GM12878 (cell line): ENCODE results near the gene GOPC.

Source experiments
- CEBPB ChIP-seq, 2 experiments: fragments of 150-350 bp in 1 of 2; IDR thresholded peaks; 2 replicates each; pipeline ENCODE4 v1.6.1; 2012 to 2014; ENCODE audit warnings: low read depth in 2 of 2, low read length in 2 of 2, borderline replicate concordance in 1 of 2, inconsistent platforms in 1 of 2
- CTCF ChIP-seq, 3 experiments: IDR thresholded peaks in 2 of 3; conservative IDR thresholded peaks in 1 of 3; 2 replicates each; pipeline ENCODE4 v1.5.1; 2011; ENCODE audit warnings: low read depth in 3 of 3, low read length in 3 of 3, mild to moderate bottlenecking in 3 of 3, control low read depth in 2 of 3, moderate library complexity in 2 of 3, inconsistent platforms in 1 of 3, mixed read lengths in 1 of 3; ENCODE audit not compliant: control insufficient read depth in 2 of 3, insufficient read depth in 1 of 3; ENCODE audit errors: extremely low read depth in 1 of 3
- EED ChIP-seq: sonication (generic); IDR thresholded peaks from 2 replicates; pipeline ENCODE4 v1.6.1; 2016; ENCODE audit warnings: antibody characterized with exemption, low read depth
- NR2C2 ChIP-seq: IDR thresholded peaks from 2 replicates; pipeline ENCODE4 v1.6.1; 2011; ENCODE audit warnings: borderline replicate concordance, low read depth; ENCODE audit not compliant: control insufficient read depth, insufficient read length
- POLR2A ChIP-seq: IDR thresholded peaks from 2 replicates; pipeline ENCODE4 v1.6.1; 2011; ENCODE audit warnings: low read depth, mild to moderate bottlenecking, low read length
- RAD21 ChIP-seq: IDR thresholded peaks from 2 replicates; pipeline ENCODE4 v1.6.1; 2011; ENCODE audit warnings: mild to moderate bottlenecking, low read depth, low read length, moderate library complexity; ENCODE audit not compliant: insufficient read depth
- RCOR1 ChIP-seq: conservative IDR thresholded peaks from 2 replicates; pipeline ENCODE4 v1.6.1; 2012; ENCODE audit warnings: low read depth, low read length, improper control_type of control experiment
- SIN3A ChIP-seq: IDR thresholded peaks from 2 replicates; pipeline ENCODE4 v1.6.1; 2012; ENCODE audit warnings: low read depth, low read length, improper control_type of control experiment
- SMAD5 ChIP-seq: IDR thresholded peaks from 2 replicates; pipeline ENCODE4 v1.6.1; 2016; ENCODE audit warnings: antibody characterized with exemption, low read depth
- ZBED1 ChIP-seq: IDR thresholded peaks from 2 replicates; pipeline ENCODE4 v1.6.1; 2016; ENCODE audit warnings: borderline replicate concordance
- TF ChIP-seq, protein P1 (sequence below): IDR thresholded peaks from 2 replicates; pipeline ENCODE4 v1.6.1; 2012; ENCODE audit warnings: low read depth, low read length, improper control_type of control experiment

DNA sequence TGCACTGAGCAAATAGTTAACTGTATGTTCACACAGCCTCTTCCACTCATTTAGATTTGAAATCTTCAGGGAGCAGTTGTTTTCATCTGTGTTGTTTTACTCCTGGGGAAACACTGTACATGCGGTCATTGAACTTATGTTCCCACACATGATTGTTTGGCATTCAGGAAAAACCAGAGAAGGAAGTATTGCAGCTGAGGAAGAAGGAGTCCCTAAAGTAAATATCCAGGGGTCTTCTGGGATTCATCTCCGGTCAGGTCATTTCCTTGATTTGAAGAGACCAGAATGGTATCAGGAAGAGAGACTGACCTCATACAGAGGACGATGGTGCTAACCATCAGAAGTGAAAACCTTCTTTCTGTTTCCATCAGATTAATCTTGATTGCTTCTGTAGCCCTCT lies 67.3 kb downstream of the GOPC start:
- TF ChIP-seq SIN3A, result no peak
- no peak for TF ChIP-seq POLR2A
- TF ChIP-seq RAD21, result no peak
- TF ChIP-seq SMAD5, result no peak
- no peak for TF ChIP-seq CEBPB (IDR thresholded peaks at IDR 0.05; ENCODE audit: borderline replicate concordance in 1 of 2, low read depth in 2 of 2, low read length in 2 of 2)
- no peak for TF ChIP-seq RCOR1
- TF ChIP-seq NR2C2, result no peak
- TF ChIP-seq ZBED1, result no peak
- no peak for TF ChIP-seq CTCF (IDR thresholded peaks at IDR 0.05 in 2 of 3, conservative IDR thresholded peaks at IDR 0.05 in 1 of 3; ENCODE audit: control insufficient read depth in 2 of 3, extremely low read depth in 1 of 3, insufficient read depth in 1 of 3, low read depth in 3 of 3, low read length in 3 of 3)
- TF ChIP-seq EED, result no peak
- TF ChIP-seq, protein P1, sequence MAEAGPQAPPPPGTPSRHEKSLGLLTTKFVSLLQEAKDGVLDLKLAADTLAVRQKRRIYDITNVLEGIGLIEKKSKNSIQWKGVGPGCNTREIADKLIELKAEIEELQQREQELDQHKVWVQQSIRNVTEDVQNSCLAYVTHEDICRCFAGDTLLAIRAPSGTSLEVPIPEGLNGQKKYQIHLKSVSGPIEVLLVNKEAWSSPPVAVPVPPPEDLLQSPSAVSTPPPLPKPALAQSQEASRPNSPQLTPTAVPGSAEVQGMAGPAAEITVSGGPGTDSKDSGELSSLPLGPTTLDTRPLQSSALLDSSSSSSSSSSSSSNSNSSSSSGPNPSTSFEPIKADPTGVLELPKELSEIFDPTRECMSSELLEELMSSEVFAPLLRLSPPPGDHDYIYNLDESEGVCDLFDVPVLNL, result no peak
